HG02973 (cell line): ENCODE data around the gene L1CAM.

Experiments used
- ATAC-seq: cut with Tn5 transposase; IDR thresholded peaks from one replicate; pipeline ENCODE4 v1.9.1; 2021; ENCODE audit warnings: moderate library complexity; ENCODE audit not compliant: unreplicated experiment

The L1CAM gene

GRCh38 chrX:153885968-153886903, at the start of gene L1CAM:
TSS of gene L1CAM (minus strand) at chrX:153886173. CDS start at chrX:153875836, 10,337 bp downstream.
- no peak for ATAC-seq

- ATAC-seq, result no peak
Observed at GRCh38 chrX:153935326-153935851, 49.4 kb upstream of the L1CAM start.

GRCh38 chrX:153934762-153935325, 48.9 kb upstream of the L1CAM start, which contains the start of gene NAA10:
TSS of gene NAA10 (minus strand) at chrX:153935037. CDS start at chrX:153934904, 133 bp downstream.
- ATAC-seq, result peak; percentile 68

GRCh38 chrX:153934148-153934761, 48.3 kb upstream of the L1CAM start:
- ATAC-seq, result peak; percentile 14

GRCh38 chrX:153933748-153934147, 47.8 kb upstream of the L1CAM start:
- no peak for ATAC-seq

GRCh38 chrX:153932220-153932915, 46.4 kb upstream of the L1CAM start:
- no peak for ATAC-seq

- ATAC-seq, result no peak
Observed at GRCh38 chrX:153931748-153932147, 45.8 kb upstream of the L1CAM start.

GRCh38 chrX:153931151-153931550, 45.2 kb upstream of the L1CAM start:
- no peak for ATAC-seq

DNA sequence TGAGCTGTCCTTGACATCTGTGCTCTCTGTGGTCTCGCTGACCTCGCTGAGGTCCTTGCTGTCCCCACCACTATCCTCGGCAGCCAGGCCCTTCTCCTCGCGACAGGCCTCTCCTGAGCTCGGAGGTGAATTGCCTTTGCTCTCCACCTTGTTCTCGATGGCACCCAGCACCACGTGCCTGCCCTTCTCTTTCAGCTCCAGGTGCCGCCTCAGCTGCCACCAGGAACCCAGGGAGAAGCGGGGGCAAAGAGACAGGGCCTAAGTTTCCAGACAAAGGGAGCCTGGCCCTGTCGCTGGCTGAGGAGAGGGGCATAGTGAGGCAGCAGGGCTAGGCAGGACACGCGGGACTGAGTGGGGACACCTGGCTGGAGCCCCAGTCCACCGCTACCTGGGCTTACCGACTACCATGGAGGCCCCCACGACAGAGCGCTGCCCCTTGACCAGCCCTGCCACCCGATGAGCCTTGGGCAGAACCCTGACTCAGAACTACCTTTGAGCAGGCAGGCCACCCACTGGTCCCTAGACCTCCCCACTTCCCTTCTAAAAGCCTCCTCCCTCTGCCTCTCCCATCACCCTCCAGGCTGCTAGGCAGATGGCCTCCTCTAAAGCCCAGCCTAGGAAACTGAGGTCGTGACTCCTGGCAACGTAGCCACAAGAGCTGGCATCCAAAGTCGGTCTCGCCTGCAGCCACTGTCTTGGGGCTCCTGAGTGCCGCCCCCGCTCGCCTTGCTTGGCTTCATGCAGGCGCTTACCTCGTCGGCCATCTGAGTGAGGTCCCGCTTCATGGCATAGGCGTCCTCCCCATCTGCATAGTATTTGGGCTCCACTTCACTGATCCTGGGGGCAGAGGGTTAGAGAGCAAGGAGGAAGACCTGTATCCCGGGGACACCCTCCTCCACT, 44.3 kb upstream of the L1CAM start:
- no peak for ATAC-seq

DNA sequence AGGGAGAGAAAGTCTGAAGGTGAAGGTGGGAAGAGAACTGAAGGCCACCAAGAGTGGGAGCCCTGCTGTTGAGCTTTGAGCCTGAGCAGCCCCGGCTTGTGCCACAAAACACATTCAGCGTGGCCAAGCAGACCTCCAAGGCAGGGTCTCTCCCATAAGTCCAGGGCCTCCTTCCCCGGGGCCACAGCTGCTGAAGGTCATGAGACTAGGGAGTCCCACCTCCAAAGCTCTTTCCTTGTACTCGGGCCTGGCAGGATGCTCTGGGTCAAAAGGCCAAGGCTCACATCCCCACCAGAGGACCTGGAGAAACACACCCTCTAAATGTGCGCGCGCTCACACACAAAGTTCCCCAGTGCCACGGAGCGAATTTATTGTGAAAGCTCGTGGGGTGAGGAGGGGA, 43.6 kb upstream of the L1CAM start:
- no peak for ATAC-seq

DNA sequence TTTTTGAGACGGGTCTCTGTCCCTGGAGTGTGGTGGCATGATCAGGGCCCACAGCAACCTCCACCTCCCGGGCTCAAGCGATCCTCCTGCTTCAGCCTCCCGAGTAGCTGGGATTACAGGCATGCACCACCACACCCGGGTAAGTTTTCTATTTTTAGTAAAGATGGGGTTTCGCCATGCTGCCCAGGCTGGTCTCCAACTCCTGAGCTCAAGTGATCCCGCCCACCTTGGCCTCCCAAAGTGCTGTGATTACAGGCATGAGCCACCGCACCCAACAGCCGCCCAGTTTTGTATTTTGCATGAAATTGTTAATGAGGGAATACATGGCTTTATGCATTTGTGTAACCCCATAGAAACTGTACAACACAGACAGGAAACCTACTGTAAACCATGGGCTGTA, 42.9 kb upstream of the L1CAM start:
- ATAC-seq, result no peak

- peak; percentile 60 for ATAC-seq
Observed at GRCh38 chrX:153927922-153928760, 42.2 kb upstream of the L1CAM start.

GRCh38 chrX:153927672-153927921, 41.6 kb upstream of the L1CAM start:
- ATAC-seq, result no peak

DNA sequence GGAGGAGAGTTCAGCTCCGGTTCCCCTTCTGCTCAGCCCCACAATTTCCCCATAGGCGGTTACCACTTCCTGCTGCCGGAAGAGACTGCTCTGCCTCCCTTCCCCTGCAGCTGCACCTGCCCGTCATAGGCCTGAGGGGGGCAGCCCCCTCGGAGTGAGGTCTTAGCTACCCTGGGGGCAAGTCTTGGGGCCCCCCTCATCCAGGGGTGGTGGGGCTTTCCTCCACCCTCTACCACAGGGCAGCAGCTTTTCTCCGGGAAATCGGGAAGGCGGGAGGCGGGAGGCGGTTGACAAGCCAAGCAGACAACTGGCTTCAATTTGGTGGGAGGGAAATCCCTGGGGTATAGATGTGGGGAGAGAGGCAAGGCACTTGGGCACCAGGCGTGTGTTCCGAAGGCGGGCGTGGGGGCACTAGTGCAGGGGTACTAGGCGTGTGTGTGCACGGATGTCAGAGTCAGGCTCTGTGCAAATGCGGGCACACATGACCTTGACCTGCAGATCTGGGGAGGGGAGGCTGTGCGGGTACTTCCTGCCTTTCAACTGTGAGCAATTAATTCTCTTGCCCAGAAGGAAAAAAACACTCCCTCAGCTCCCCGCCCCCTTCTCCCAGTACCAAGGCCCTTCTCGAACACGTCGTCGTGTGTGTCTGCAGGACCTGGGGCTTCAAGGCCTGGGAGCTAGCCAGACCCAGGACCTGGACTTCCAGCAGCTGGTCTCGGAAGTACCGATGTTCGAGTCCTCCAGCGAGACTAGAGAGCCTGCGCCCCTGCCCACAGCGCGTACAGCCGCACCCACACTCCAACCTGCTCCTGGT, 41.1 kb upstream of the L1CAM start:
- ATAC-seq, result peak; percentile 37

GRCh38 chrX:153926552-153926857, 40.5 kb upstream of the L1CAM start:
- no peak for ATAC-seq

DNA sequence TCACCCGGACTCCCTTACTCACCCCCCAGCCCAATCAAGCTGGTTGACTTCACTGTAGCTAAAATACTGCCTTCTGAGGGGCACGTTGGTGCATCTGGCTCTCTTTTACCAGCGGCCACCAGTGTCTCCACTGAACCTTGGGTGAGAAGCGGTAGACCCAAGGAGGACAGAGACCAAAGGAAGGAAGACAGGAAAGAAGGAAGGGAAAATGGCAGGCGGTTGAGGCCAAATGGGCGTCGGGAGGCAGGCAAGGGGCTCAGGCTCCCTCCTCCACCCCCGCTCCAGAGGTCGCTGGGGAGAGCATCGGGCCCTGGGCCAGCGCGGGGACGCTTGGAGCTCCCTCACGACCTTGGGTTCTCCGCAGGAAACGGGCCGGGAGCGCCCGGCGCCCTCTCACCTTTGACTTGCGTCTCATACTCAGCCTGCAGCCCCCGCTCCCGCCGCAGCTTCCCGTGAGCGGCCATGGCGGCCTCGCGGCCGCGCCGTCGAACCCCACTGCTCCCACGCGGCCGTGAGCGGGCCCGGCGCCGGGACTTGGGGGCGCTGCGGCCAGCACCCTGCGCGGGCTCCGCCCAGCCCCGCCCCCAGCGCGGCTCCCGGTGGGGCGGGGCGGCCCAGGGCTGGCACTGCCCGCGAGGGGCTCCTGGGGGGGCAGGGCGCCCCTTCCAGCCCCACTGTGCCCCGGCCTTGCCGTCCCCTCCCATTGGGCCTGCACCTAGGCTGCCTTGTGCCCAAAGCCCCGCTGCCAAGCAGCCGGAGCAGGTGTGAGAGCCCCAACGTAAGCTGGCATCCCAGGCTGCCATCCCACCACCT, 40.0 kb upstream of the L1CAM start, which contains the start of gene ARHGAP4:
Gene ARHGAP4, minus strand, starts transcription at position 526 of the 813 bp plus-strand sequence. Its CDS starts 62 bp downstream, at position 464.
- no peak for ATAC-seq

GRCh38 chrX:153925387-153925738, 39.4 kb upstream of the L1CAM start:
- no peak for ATAC-seq
